H1 (cell line): ENCODE measurements around the gene ATP5F1A. TPM values are rescaled to one million over a fixed set of nuclear protein-coding genes. Genes with fewer than 3 reads are reported as not detected.

Experiments used
- CTCF ChIA-PET: fragments of 300-600 bp; sonication (Branson Sonifier 250); formaldehyde crosslinking; loops from one replicate; lab custom pipeline; 2021; ENCODE audit not compliant: partially characterized antibody; lab: Charles Lee
- POLR2A ChIA-PET: fragments of 300-600 bp; sonication (Branson Sonifier 250); formaldehyde crosslinking; loops from one replicate; lab custom pipeline; 2021; ENCODE audit warnings: inconsistent platforms; ENCODE audit not compliant: partially characterized antibody; lab: Charles Lee
- DNase-seq, 2 experiments: peaks; one replicate each; pipeline versions ENCODE4 v3.0.0 to v3.0.0-alpha.2; 2010 to 2022; ENCODE audit warnings: low spot score in 2 of 2, low read depth in 1 of 2, mixed read lengths in 1 of 2
- FAIRE-seq: peaks from 2 replicates; lab custom pipeline; 2011; peaks lifted over from hg19 to GRCh38; lab: Jason Lieb, UNC
- H2AFZ ChIP-seq: 2 replicates; pipeline ENCODE4 v1.8.1; 2012; ENCODE audit warnings: low read length, inconsistent platforms
- H2AK5ac ChIP-seq: 2 replicates; pipeline ENCODE4 v1.6.1; 2013; ENCODE audit warnings: low read depth, low read length
- H2BK120ac ChIP-seq: replicated peaks from 2 replicates; pipeline ENCODE3; 2013; ENCODE audit warnings: low read depth, low read length, inconsistent platforms
- H2BK12ac ChIP-seq: 2 replicates; pipeline ENCODE4 v1.6.1; 2013; ENCODE audit warnings: low read depth, low read length
- H2BK15ac ChIP-seq: 2 replicates; pipeline ENCODE4 v1.6.1; 2013; ENCODE audit warnings: low read length
- H2BK20ac ChIP-seq: 2 replicates; pipeline ENCODE4 v1.6.1; 2013; ENCODE audit warnings: low read length
- H2BK5ac ChIP-seq: 2 replicates; pipeline ENCODE4 v1.6.1; 2013; ENCODE audit warnings: low read depth, low read length
- H3K14ac ChIP-seq: 2 replicates; pipeline ENCODE4 v1.6.1; 2013; ENCODE audit warnings: inconsistent platforms; ENCODE audit not compliant: insufficient read length
- H3K18ac ChIP-seq: 2 replicates; pipeline ENCODE4 v1.6.1; 2013; ENCODE audit warnings: low read length; ENCODE audit errors: extremely low read depth
- H3K23ac ChIP-seq: 2 replicates; pipeline ENCODE4 v1.6.1; 2013; ENCODE audit warnings: inconsistent platforms; ENCODE audit not compliant: insufficient read length
- H3K23me2 ChIP-seq: 2 replicates; pipeline ENCODE4 v1.6.1; 2013; ENCODE audit warnings: low read depth, low read length
- H3K27ac ChIP-seq: 2 replicates; pipeline ENCODE4 v1.6.1; 2011; ENCODE audit warnings: low read depth, low read length, inconsistent platforms
- H3K27me3 ChIP-seq, 4 experiments: replicated peaks in 1 of 4; 1 replicate in 1 of 4; 2 replicates in 3 of 4; pipeline versions ENCODE4 v1.6.1 to v1.8.1; 2011 to 2013; ENCODE audit warnings: low read length in 3 of 4, mild to moderate bottlenecking in 3 of 4, inconsistent platforms in 2 of 4, mixed read lengths in 2 of 4, moderate library complexity in 1 of 4; ENCODE audit not compliant: control insufficient read depth in 3 of 4, insufficient read depth in 3 of 4; ENCODE audit errors: extremely low read depth in 1 of 4
- H3K36me3 ChIP-seq, 4 experiments: 2 replicates each; pipeline versions ENCODE4 v1.6.1 to v1.8.1; 2011 to 2013; ENCODE audit warnings: mild to moderate bottlenecking in 4 of 4, low read length in 3 of 4, moderate library complexity in 2 of 4, control low read depth in 1 of 4, inconsistent platforms in 1 of 4; ENCODE audit not compliant: insufficient read depth in 4 of 4, control insufficient read depth in 2 of 4
- H3K4ac ChIP-seq: replicated peaks from 2 replicates; pipeline ENCODE3; 2013; ENCODE audit warnings: low read length, low read depth, mixed read lengths, inconsistent platforms; ENCODE audit not compliant: insufficient read length
- H3K4me1 ChIP-seq, 4 experiments: replicated peaks in 1 of 4; 1 replicate in 1 of 4; 2 replicates in 3 of 4; pipeline versions ENCODE4 v1.6.1 to v1.8.1; 2011 to 2013; ENCODE audit warnings: low read length in 3 of 4, inconsistent platforms in 2 of 4, mixed read lengths in 1 of 4; ENCODE audit not compliant: insufficient read depth in 4 of 4, control insufficient read depth in 3 of 4
- H3K4me2 ChIP-seq, 2 experiments: 2 replicates each; pipeline versions ENCODE4 v1.6.1 to v1.8.1; 2011 to 2013; ENCODE audit warnings: low read depth in 2 of 2, low read length in 2 of 2, control low read depth in 1 of 2, inconsistent platforms in 1 of 2, mild to moderate bottlenecking in 1 of 2; ENCODE audit not compliant: insufficient read depth in 1 of 2
- H3K4me3 ChIP-seq, 4 experiments: fragments of 200-600, 300-600 bp in 1 of 4; sonication (generic), shearing (Covaris generic), sonication (Bioruptor Twin) in 1 of 4; 2 replicates each; pipeline versions ENCODE4 v1.5.1 to v1.8.1; 2011 to 2016; ENCODE audit warnings: low read length in 4 of 4, low read depth in 3 of 4, control low read depth in 2 of 4, inconsistent platforms in 2 of 4, mild to moderate bottlenecking in 2 of 4, mixed read lengths in 1 of 4, moderate library complexity in 1 of 4; ENCODE audit not compliant: insufficient read depth in 2 of 4; ENCODE audit errors: extremely low read depth in 1 of 4
- H3K56ac ChIP-seq: replicated peaks from 2 replicates; pipeline ENCODE3; 2013; ENCODE audit warnings: low read depth, mild to moderate bottlenecking, mixed read lengths, low read length, inconsistent platforms; ENCODE audit not compliant: insufficient read length
- H3K79me1 ChIP-seq: 2 replicates; pipeline ENCODE4 v1.6.1; 2013; ENCODE audit warnings: low read depth, low read length, control low read depth
- H3K79me2 ChIP-seq, 2 experiments: 2 replicates each; pipeline versions ENCODE4 v1.6.1 to v1.8.1; 2012 to 2013; ENCODE audit warnings: low read length in 2 of 2, mild to moderate bottlenecking in 2 of 2, inconsistent platforms in 1 of 2; ENCODE audit not compliant: insufficient read depth in 2 of 2, control insufficient read depth in 1 of 2
- H3K9ac ChIP-seq, 4 experiments: replicated peaks in 1 of 4; 1 replicate in 1 of 4; 2 replicates in 3 of 4; pipeline versions ENCODE4 v1.6.1 to v1.8.1; 2011 to 2013; ENCODE audit warnings: low read depth in 3 of 4, low read length in 3 of 4, control low read depth in 2 of 4, mild to moderate bottlenecking in 2 of 4, moderate library complexity in 2 of 4, inconsistent platforms in 1 of 4; ENCODE audit errors: extremely low read depth in 1 of 4
- H3K9me3 ChIP-seq, 2 experiments: 2 replicates each; pipeline versions ENCODE4 v1.6.1 to v1.8.1; 2012 to 2013; ENCODE audit warnings: mild to moderate bottlenecking in 2 of 2, moderate library complexity in 2 of 2, control low read depth in 1 of 2, inconsistent platforms in 1 of 2, low read depth in 1 of 2, low read length in 1 of 2, mixed read lengths in 1 of 2; ENCODE audit not compliant: insufficient read depth in 2 of 2
- H4K20me1 ChIP-seq, 2 experiments: replicated peaks in 1 of 2; 2 replicates each; pipeline versions ENCODE3 to v1.8.1; 2011 to 2013; ENCODE audit warnings: inconsistent platforms in 2 of 2, low read length in 2 of 2, mild to moderate bottlenecking in 1 of 2; ENCODE audit not compliant: insufficient read depth in 2 of 2, control insufficient read depth in 1 of 2
- H4K5ac ChIP-seq: 2 replicates; pipeline ENCODE4 v1.6.1; 2013; ENCODE audit warnings: low read length, low read depth, mixed read lengths, inconsistent platforms; ENCODE audit not compliant: insufficient read length
- H4K8ac ChIP-seq: 2 replicates; pipeline ENCODE4 v1.8.0; 2013; ENCODE audit warnings: mild to moderate bottlenecking, moderate library complexity, low read length, inconsistent platforms; ENCODE audit not compliant: insufficient read depth; ENCODE audit errors: extremely low read depth
- H4K91ac ChIP-seq: replicated peaks from 2 replicates; pipeline ENCODE3; 2013; ENCODE audit warnings: low read length, mixed read lengths, inconsistent platforms; ENCODE audit not compliant: insufficient read length
- BCL11A ChIP-seq, 2 experiments: IDR thresholded peaks; one replicate each; pipeline ENCODE4 v1.6.1; 2011; ENCODE audit warnings: low read depth in 2 of 2, low read length in 2 of 2, mild to moderate bottlenecking in 2 of 2
- CEBPB ChIP-seq: IDR thresholded peaks from 2 replicates; pipeline ENCODE4 v1.6.1; 2012; ENCODE audit warnings: low read depth, low read length
- GABPA ChIP-seq: IDR thresholded peaks from 2 replicates; pipeline ENCODE4 v1.6.1; 2011; ENCODE audit warnings: mild to moderate bottlenecking, low read length, moderate library complexity, borderline replicate concordance; ENCODE audit not compliant: insufficient read depth
- HDAC2 ChIP-seq, 2 experiments: fragments of 300-600 bp in 1 of 2; sonication (generic) in 1 of 2; IDR thresholded peaks; 2 replicates each; pipeline ENCODE4 v1.6.1; 2011 to 2012; ENCODE audit warnings: low read depth in 2 of 2, low read length in 2 of 2, mild to moderate bottlenecking in 2 of 2, moderate library complexity in 2 of 2, borderline replicate concordance in 1 of 2, inconsistent platforms in 1 of 2
- JUND ChIP-seq: IDR thresholded peaks from 2 replicates; pipeline ENCODE4 v1.6.1; 2011; ENCODE audit warnings: mild to moderate bottlenecking, improper control_type of control experiment, low read length
- KDM5A ChIP-seq: fragments of 200-600 bp; IDR thresholded peaks from 2 replicates; pipeline ENCODE4 v1.7.1; 2012; ENCODE audit warnings: mild to moderate bottlenecking, low read length, inconsistent platforms, mixed read lengths
- MAFK ChIP-seq: IDR thresholded peaks from 2 replicates; pipeline ENCODE4 v1.6.1; 2012; ENCODE audit warnings: low read depth, mild to moderate bottlenecking, improper control_type of control experiment, low read length
- NANOG ChIP-seq: IDR thresholded peaks from 2 replicates; pipeline ENCODE4 v1.6.1; 2011; ENCODE audit warnings: low read length, low read depth, mild to moderate bottlenecking, inconsistent platforms; ENCODE audit not compliant: insufficient read depth, poor library complexity, severe bottlenecking
- TEAD4 ChIP-seq: IDR thresholded peaks from 2 replicates; pipeline ENCODE4 v1.6.1; 2012; ENCODE audit warnings: low read depth, low read length, inconsistent platforms, mixed read lengths
- ZNF274 ChIP-seq: IDR thresholded peaks from 2 replicates; pipeline ENCODE4 v1.7.0; 2012; ENCODE audit warnings: low read length, borderline replicate concordance; ENCODE audit errors: extremely low read depth
- WGBS, 2 experiments: shearing (Covaris generic) in 1 of 2; methylation state at CpG; one replicate each; pipeline versions ENCODE4 v1.1.6 to v1.1.7; 2013 to 2015; ENCODE audit warnings: low lambda C conversion rate in 2 of 2, mixed read lengths in 2 of 2, inconsistent platforms in 1 of 2, low coverage in 1 of 2, missing lambda C conversion rate in 1 of 2; ENCODE audit not compliant: insufficient replicate concordance in 2 of 2, insufficient coverage in 1 of 2, insufficient read length in 1 of 2; ENCODE audit errors: extremely low coverage in 1 of 2, missing lambda C conversion rate in 1 of 2; 5-methylcytosine and 5-hydroxymethylcytosine counted together
- polyA plus RNA-seq, 7 experiments: library from polyadenylated mRNA; depleted of rRNA in 3 of 7; stranded (reverse) in 5 of 7; unstranded in 2 of 7; fragments of >200 nt in 5 of 7; fragments of 200-250 nt in 2 of 7; gene quantifications; 1 replicate in 5 of 7; 2 replicates in 1 of 7; 4 replicates in 1 of 7; pipeline versions ENCODE4 v1.2.1 to v1.2.3, GENCODE V29; 2011 to 2013; ENCODE audit warnings: missing spikeins in 2 of 7, mixed read lengths in 2 of 7
- total RNA-seq: library from RNA; stranded (reverse); fragmentation: NEBNext Ultra II Directional; extraction: Animal tissue kit (Norgen Biotek cat#: 25700); gene quantifications from 2 replicates; pipeline ENCODE4 v1.2.1, GENCODE V29; 2021
- TF ChIP-seq, protein P1 (sequence below): IDR thresholded peaks from 2 replicates; pipeline ENCODE4 v1.6.1; 2012; ENCODE audit warnings: low read length, inconsistent platforms

Gene ATP5F1A
- total and polyA plus RNA-seq, 2 of the 8 experiments (the other 6 are each of a cell fraction or from before 2014, with no cell fraction given) = 685 to 970 TPM

DNA sequence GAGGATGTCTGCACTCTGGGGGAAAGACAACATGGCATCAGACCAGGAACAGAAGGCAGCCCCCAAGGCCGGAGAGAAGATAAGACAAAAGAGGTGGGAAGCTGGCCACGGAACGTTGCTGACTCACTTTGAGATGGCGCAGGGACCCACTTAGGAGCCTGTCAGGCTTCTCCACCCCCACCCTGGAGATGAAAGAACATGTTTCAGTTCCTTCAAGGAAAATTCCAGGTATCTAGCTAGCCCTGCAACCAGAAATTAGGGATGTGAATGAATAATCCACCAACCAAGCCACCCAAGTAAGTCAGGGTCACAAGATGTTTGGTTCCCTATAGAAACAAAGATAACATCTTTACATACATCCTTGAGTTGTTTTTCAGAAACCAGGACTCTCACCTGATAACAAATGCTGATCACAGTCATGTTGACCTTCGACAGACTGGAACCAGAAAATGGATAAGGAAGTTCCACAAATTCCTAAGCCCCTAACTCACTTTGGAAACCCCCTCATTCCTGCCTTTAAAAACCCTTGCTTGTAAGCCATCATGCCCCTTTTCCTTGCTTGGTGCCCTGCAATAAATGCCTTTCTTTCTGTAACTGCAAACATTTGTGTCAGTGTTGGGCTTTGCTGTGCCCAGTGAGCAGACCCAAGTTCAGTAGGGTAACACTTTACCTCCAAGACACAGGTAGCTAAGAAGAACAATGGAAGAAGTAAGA is 57.9 kb downstream of the ATP5F1A start:
- CTCF ChIA-PET = interaction anchor here (0.6 to 1.5 kb wide), 2 partner anchors 13 to 240 kb away, joined by 3 to 4 read pairs; no protein-coding TSS in a partner anchor
- Histone ChIP-seq H3K56ac (no peak overlapping the region), H3K4me2 (no peak overlapping the region), H4K8ac (no peak overlapping the region), H3K14ac (no peak overlapping the region), H3K23ac (no peak overlapping the region), H3K79me1 (no peaks in the 10 kb centered on the region), H2AK5ac (no peak overlapping the region), H2AFZ (peak overlapping the region; percentile 62), H3K36me3 (no peaks in the 10 kb centered on the region), H3K4me1 (peaks cover 0 to 8% (median 2%) of the 10 kb centered on the region in 4 experiments; a peak in 2 of 7 replicates), H2BK5ac (no peak overlapping the region), H3K4ac (no peak overlapping the region), H3K4me3 (no peak overlapping the region), H3K27me3 (no peaks in the 10 kb centered on the region), H4K5ac (no peak overlapping the region), H3K9ac (no peak overlapping the region), H4K91ac (no peak overlapping the region), H3K23me2 (no peaks in the 10 kb centered on the region), H3K9me3 (no peaks in the 10 kb centered on the region), H2BK15ac (no peak overlapping the region), H3K18ac (no peak overlapping the region), H3K79me2 (no peaks in the 10 kb centered on the region), H2BK12ac (no peak overlapping the region), H2BK20ac (peak overlapping the region; percentile 9; the same call in 1 of the 2 replicates), H2BK120ac (no peak overlapping the region), H4K20me1 (no peaks in the 10 kb centered on the region), H3K27ac (no peak overlapping the region)
- no peak for DNase-seq
- WGBS, 2 experiments = 92% methylated on average over 5 of the region's 5 CpGs; no CpG with 5 or more reads in 1 of the 2 experiments
- no peak for FAIRE-seq
- POLR2A ChIA-PET = interaction anchor here (0.9 to 2.0 kb wide), 2 partner anchors 10 to 11 kb away, joined by 3 to 8 read pairs; no protein-coding TSS in a partner anchor
- TF ChIP-seq BCL11A (IDR thresholded peaks at IDR 0.05; ENCODE audit: low read depth in 2 of 2, low read length in 2 of 2) (no peak), KDM5A (no peak), CEBPB (no peak), JUND (no peak), MAFK (no peak), HDAC2 (IDR thresholded peaks at IDR 0.05; ENCODE audit: borderline replicate concordance in 1 of 2, low read depth in 2 of 2, low read length in 2 of 2) (no peak), ZNF274 (no peak), TEAD4 (no peak), NANOG (no peak), GABPA (no peak)
- TF ChIP-seq, protein P1, sequence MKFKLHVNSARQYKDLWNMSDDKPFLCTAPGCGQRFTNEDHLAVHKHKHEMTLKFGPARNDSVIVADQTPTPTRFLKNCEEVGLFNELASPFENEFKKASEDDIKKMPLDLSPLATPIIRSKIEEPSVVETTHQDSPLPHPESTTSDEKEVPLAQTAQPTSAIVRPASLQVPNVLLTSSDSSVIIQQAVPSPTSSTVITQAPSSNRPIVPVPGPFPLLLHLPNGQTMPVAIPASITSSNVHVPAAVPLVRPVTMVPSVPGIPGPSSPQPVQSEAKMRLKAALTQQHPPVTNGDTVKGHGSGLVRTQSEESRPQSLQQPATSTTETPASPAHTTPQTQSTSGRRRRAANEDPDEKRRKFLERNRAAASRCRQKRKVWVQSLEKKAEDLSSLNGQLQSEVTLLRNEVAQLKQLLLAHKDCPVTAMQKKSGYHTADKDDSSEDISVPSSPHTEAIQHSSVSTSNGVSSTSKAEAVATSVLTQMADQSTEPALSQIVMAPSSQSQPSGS = no peak
